HG03520 (cell line): Measurements from ENCODE around the gene IRGC.

Experiments used
- ATAC-seq: cut with Tn5 transposase; IDR thresholded peaks from one replicate; pipeline ENCODE4 v1.9.1; 2021; ENCODE audit warnings: mild to moderate bottlenecking, moderate library complexity; ENCODE audit not compliant: unreplicated experiment

The IRGC gene

DNA sequence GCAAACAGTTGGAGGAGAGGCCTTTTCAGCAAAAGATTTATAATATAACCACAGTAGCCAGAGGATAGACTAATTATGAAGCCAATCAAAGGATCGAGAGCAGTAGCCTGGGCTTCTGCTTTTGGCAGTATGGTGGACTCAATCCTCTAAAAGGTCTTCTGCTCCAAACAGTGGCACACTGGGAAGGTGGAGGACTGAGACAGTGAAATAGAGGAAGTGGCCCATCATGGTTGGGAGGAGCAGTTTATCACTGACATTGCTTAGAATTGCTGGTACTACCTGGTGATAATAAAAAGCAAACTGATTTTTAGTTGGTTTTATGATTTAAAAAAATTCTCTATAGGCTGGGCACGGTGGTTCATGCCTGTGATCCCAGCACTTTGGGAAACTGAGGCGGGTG lies 25.0 kb upstream of the IRGC start:
- ATAC-seq: no peak

DNA sequence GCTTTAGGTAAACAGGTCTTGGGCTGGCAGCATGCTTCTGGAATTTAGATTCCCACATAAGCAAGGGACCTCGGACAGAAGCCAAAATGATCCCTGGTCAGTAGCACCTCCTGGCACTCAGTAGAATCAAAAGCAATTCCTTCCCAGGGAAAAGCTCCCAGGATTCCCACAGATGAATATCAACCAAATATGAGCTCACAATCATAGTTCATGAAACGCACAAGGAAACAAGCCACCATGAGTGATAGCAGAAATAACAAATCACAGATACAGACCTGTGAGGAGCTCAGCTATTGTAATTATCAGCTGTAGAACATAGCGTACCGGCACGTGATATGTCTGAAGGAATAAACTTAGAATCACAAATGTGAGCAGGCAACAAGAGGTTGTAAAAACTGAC lies 24.1 kb upstream of the IRGC start:
- no peak for ATAC-seq

DNA sequence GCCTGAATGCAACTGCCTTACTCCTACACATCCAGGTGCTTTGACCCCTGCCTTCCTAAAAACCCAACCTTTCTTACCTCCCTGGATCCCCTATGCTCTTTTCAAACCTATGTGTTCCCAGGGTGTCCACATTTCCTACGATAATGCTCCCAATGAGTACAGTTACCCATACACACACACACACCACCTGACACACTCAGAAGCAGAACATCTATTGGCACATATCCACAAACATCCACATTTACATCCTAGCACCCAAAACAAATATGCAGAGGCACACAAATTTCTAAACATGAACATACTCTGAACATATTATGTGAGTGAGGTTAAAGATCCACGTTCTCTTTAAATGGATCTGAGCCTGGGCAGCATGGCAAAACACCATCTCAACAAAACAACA lies 23.5 kb upstream of the IRGC start:
- no peak for ATAC-seq

DNA sequence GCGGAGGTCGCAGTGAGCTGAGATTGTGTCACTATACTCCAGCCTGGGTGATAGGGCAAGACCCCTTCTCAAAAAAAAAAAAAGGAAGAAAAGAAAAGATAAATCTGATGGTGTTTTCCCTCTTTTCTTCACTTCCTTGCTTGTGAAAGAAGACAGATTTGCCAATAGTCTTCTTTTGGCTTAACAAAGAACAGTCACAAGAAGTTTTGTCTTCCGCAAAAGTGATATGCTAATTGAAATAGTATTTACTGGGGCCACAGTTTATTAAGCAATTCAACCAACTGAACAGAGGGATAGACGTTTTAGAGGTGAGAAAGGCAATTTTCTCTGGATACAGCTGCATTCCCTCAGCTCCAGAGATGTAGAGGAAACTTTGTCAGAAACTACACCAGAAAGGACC lies 23.0 kb upstream of the IRGC start:
- ATAC-seq: no peak

DNA sequence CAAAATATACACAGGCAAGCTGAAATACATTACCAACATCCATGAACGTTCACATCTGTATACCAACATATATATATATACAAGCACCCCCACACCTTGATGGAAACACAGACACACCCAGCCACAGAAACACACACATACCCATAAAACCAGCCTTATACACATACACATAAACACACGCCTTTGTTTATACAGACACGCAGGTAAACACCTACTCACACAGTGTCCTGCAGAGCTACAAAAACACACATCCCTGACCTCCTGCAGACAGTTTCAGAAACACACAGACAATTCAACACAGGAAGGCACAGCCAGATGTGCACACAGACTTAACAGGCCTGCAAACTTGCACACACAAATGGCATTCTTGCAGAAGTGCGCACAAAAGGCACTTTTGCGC lies 21.3 kb upstream of the IRGC start:
- no peak for ATAC-seq

DNA sequence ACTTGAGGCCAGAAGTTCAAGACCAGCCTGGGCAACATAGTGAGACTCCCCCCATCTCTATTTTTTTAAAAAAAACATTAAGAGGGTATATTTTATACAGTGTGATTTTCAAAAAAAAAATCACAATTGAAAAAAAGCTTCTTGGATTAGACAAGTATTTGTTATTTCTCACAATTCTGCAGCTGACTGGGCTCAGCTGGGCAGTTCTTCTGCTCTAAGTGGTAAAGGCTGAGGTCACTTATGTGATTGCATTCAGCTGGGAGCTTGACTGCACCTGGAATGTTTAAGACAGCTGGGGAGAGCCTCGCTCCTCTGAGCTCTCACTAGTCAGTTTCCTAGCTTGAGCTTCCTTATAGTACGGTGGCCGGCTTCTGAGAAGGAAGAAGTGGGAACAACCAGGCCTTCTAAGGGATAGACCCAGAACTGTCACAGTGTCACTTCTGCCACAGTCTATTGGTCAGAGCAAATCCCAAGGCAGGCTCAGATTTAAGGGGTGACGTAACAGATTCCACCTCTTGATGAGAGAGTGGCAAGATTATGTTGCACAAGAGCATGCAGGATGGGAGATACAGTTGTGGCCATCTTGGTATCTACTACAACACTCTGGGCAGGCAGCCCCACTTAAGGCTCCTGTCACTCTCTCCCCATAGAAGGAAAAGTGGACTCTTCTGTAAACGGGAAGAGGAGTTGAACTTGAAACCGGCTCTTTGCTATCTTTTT lies 19.7 kb upstream of the IRGC start:
- ATAC-seq: no peak

DNA sequence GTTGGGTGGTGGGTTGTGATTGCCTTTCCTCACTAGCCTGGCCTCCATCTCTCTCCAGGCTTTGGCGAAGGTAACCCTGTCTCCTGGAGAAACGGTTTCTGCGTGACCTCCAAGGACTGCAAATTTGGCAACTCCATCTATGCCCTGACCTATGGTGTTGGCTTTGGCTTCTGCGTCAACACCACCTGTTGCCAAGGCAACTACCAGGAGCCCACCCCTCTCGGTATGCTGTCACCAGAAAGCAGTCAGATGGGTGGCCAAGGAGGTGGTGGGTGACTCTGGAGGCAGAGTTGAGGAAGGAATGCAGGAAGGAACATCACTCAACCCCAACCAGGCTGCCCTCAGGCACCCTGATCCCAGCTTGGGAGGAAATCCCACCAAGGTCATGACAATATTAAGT lies 18.6 kb upstream of the IRGC start:
- no peak for ATAC-seq

DNA sequence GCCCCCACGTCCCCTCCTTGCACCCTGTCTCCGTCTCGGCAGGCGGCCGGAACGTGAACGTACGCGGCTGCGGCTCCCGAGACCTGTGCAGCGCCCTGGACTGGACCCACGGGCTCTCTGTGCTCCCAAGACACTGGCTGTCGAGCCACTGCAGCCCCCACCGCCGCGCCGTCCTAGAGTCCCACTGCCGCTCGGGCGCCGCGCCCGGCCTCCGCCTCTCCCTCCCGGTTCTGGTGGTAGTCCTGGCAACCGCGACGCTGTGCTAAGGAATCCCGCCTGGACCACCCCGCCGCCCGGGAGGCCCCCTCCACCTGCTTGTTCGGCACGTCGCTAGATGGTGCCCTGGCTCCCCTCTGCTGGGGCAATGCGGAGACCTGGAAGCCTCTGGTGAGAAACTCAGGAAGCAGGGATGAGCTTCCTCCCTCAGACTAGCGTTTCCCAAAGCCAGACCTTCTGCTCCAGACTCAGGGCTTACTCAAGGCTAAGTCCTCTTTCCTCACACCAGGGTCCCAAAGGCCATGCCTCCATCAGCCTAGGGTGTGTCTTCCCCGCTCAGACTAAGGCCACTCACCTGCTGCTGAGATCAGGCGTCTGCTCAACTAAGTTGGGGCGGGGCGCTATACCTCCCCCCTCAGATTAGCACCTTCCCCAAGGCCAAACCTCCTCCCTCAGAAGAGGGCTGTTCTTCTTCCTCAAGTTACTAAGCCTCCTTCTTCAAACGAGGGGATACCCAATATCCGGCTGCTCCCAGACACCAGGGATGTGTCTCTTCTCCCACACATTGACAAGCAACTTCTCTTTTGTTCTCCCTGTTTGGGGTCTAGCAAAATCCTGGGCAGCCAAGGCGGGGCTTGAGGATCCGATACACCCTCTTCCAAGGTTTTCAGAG lies 16.1 kb upstream of the IRGC start:
- no peak for ATAC-seq

DNA sequence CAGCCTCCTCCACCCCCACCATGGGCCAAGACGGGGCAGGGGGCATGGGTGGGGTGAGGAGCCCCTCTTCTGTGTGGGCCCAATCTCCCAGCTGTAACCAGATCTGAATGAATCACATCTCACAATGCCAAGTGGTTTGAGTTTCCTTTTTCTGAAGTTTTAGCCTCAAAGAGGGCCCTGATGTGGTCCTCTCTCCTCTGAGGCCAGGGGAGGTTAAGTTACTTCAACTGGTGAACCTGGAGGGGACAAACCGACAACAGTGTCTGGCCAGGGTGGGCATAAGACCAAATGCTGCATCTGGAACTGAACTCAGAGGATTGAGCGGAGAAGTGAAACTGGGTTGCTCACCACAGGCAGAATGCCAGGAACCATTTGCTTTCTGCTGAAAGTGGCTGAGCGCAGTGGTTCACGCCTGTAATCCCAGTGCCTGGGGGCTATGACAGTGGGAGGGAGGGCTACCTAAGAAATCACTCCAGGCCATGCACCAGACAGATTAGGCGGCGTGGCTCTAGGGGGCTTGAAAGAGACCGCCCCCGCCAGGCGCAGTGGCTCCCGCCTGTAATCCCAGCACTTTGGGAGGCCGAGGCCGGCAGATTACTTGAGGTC lies 15.4 kb upstream of the IRGC start:
- ATAC-seq: no peak

DNA sequence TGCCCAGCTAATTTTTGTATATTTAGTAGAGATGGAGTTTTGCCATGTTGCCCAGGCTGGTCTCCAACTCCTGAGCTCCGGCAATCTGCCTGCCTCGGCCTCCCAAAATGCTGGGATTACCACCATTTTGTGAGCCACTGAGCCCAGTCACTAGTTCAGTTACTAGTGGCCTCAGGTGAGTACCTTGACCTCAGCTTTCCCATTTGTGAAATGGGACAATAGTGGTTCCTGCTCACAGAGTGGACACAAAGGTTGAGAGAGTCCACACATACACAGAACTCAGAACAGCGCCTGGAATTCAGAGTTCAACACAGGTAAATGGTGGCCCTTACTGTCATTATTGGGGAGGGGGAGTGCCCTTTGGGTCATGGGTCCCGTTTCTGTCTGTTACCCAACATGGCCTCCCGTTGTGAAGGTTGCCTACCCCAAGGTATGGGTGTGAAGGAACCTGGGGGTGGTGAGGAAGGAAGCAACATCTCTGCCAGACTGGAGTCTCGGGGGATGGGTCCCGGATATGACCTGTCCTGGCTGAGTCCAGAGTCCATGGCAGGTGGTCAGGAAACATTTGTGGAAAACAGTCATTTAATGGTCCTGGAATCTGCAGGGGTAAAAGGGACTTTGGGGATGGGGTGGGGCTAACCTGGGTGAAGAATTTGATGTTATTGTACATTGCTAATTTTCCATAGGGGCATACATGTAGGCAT lies 11.7 kb upstream of the IRGC start:
- ATAC-seq: no peak

DNA sequence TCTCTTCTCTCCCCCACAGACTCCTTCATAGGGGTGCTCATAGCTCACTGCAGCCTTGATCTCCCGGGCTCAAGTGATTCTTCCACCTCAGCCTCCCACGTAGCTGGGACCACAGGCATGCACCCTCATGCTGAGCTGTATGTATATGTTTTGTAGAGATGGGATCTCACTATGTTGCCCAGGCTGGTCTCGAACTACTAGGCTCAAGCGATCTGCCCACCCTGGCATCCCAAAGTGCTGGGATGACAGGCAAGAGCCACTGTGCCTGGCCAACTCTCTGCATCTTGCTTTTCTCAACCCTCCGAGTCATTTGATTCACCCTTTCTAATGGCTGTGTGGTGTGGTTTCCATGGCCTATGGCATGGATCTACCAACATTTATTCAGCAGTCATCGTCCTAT lies 10.1 kb upstream of the IRGC start:
- no peak for ATAC-seq

DNA sequence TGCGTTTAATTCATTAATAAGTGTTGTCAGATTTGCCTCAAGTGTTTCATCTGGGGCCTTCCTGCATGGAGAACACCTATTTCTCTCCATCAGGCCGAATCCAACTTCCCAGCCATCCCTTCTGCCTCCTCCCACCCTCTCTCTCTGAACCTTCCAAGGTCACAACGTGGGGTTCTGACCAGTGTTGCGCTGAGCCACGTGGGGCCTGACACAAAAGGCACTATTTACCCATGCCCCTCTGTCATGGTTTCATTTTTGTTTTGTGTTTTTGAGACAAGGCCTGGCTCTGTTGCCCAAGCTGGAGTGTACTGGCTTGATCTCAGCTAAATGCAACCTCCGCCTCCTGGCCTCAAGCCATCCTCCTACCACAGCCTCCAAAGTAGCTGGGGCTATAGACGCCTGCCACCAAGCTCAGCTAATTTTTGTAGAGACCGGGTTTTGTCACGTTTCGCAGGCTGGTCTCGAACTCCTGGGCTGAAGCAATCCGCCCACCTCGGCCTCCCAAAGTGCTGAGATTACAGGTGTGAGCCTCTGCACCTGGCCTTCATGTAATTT lies 8.6 kb upstream of the IRGC start:
- no peak for ATAC-seq

DNA sequence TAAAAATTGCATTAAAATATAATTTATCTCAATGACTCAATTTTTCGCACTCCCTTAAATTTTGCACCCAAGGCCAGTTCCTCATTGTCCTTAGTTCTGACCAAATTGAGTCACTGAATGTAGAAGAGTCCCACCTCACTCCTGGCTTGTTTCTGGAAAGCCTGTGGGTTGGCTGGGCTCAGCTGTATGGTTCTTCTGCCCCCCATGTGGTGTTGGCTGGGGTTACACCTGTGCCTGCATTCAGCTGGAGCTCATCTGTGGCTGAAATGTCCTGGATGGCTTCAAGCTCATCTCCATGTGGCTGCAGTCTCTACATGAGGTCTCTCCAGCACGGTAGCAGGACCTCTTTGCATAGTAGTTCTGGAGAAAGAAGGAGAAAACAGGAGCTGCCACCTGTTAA lies 7.2 kb upstream of the IRGC start:
- no peak for ATAC-seq

DNA sequence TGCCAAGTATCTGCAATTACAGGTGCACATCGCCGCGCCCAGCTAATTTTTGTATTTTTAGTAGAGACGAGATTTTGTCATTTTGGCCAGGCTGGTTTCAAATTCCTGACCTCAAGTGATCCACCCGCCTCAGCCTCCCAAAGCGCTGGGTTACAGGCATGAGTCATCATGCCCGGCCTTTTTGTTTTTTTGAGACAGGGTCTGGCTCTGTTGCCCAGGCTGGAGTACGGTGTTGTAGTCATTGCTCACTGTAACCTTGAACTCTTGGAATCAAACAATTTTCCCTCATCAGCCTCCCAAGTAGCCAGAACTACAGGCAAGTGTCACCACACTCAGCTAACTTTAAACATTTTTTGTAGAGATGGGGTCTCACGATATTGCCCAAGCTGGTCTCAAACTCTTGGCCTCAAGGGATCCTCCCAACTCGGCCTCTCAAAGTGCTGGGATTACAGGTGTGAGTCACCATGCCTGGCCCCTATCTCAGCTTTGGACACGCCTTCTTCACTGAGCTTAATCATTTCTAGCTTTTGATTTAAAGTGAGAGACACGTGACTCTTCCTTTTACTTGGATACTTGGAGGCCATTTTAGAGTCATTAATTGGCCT lies 4.0 kb upstream of the IRGC start:
- ATAC-seq: no peak

DNA sequence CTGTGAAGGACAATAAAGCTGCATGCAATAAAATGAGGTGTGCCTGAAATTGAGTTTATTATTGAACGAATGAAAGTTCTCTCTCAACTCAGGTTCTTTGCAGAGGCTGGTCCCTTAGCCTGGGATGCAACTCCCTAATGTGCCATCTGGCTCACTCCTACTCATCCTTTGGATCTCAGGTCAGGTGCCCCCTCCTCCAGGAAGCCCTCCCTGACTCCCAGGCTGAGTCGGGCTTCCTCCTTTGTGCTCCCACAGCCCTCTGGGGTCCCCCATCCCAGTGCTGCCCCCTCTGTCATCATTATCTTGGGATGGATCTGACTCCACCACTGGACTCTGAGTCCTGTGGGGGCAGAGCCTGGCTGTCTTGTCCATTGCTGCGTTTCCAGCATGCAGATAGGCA lies 2.7 kb upstream of the IRGC start:
- ATAC-seq: no peak

DNA sequence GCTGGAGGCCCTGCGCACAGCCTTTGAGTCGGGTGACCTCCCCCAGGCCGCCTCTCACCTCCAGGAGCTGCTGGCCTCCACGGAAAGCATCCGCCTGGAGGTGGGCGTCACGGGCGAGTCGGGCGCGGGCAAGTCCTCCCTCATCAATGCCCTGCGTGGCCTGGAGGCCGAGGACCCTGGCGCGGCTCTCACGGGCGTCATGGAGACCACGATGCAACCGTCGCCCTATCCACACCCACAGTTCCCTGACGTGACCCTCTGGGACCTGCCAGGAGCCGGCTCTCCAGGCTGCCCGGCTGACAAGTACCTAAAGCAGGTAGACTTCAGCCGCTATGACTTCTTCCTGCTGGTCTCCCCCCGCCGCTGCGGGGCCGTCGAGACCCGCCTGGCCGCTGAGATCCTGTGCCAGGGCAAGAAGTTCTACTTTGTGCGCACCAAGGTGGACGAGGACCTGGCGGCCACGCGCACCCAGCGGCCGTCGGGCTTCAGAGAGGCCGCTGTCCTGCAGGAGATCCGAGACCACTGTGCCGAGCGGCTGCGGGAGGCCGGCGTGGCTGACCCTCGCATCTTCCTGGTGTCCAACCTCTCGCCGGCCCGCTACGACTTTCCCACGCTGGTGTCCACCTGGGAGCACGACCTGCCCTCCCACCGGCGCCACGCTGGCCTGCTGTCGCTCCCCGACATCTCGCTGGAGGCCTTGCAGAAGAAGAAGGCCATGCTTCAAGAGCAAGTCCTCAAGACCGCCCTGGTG lies 2.9 kb downstream of the IRGC start:
- no peak for ATAC-seq

DNA sequence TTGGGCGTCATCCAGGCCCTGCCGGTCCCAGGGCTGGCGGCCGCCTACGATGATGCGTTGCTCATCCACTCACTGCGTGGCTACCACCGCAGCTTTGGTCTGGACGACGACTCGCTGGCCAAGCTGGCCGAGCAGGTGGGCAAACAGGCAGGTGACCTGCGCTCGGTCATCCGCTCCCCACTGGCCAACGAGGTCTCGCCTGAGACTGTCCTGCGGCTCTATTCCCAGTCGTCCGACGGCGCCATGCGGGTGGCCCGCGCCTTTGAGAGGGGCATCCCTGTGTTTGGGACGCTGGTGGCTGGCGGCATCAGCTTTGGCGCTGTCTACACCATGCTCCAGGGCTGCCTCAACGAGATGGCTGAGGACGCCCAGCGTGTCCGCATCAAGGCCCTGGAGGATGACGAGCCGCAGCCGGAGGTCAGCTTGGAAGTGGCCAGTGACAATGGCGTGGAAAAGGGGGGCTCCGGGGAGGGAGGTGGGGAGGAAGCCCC lies 3.5 kb downstream of the IRGC start:
- ATAC-seq: no peak

DNA sequence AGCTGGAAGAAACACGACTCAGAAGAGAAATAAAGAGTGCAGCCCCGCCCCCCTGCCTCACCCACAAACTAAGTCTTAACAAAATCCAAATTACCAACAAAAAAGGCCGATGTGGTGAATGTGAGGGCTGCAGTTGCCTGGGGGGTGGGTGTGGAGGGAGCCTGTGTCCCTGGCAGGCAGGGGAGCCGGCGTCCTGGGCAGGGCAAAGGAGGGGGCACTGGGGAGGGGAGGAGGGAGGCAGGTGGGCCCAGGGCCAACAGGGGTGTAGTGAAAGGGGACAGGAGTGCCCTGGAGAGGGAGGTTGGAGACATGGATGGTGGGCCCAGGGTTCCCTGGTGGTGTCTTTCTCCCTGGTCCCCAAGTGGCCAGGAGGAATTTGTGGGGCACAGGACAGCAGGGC lies 4.0 kb downstream of the IRGC start:
- ATAC-seq: no peak

DNA sequence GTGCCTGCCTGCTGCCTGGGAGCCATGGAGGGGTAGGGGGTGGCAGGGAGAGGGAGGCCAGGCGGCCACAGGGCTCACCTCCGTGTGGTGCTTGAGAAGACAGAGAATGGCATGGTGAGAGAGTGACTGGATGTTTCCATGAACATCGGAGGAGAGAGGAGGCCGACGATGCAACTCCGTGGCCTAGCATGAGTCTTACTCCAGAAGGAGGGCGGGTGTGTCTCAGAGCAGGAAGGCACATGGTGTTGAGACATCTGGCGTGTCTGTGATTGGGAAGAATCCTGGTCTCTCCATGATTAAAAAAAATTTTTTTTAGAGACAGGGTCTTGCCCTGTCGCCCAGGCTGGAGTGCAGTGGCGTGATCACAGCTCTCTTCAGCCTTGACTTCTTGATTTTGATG lies 5.1 kb downstream of the IRGC start:
- ATAC-seq: no peak
